SKM-1 (cell line): ENCODE measurements around the gene PRDM16.

Source experiments
- DNase-seq: peaks from one replicate; lab custom pipeline; 2025; ENCODE audit not compliant: unreplicated experiment; lab: John Stamatoyannopoulos, UW

Gene PRDM16

GRCh38 chr1:3290915-3291314 is 221.9 kb downstream of the PRDM16 start:
- no peak for DNase-seq

DNA sequence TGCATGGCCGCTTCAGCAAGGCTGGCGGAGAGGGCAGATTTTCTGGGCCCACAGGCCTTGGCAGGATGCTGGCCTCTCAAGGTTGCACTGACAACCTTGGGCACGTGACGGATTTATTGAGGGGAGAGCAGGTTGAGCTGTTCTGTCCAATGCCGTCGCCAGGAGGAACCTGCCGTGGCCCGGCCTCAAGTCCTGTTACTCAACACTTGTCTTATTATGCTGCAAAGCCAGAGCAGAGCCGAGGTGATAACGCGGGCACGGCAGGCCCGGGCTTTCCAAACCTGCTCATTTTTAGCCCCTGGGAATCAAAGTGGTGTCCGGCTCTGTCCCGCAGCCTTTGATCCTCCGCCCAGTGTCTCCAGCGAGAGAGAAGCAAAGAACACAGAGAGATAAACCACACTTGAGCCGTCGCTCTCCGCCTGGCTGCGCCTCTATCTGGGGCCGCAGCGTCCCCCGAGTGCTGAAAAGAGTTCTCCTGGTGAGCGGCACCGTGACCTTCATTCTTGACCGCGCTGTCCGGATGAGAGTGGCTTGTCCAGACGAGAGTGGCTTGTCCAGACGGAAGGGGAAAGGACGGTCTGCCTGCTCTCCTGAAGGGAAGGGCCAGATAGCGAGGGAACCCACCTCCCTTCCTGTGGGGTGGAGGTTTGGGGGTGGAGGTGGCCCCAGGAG is 223.2 kb downstream of the PRDM16 start:
- DNase-seq: no peak

- DNase-seq: no peak
Measured at GRCh38 chr1:3292868-3293562, 224.0 kb downstream of the PRDM16 start.

GRCh38 chr1:3293563-3294080 is 224.6 kb downstream of the PRDM16 start:
- no peak for DNase-seq

DNA sequence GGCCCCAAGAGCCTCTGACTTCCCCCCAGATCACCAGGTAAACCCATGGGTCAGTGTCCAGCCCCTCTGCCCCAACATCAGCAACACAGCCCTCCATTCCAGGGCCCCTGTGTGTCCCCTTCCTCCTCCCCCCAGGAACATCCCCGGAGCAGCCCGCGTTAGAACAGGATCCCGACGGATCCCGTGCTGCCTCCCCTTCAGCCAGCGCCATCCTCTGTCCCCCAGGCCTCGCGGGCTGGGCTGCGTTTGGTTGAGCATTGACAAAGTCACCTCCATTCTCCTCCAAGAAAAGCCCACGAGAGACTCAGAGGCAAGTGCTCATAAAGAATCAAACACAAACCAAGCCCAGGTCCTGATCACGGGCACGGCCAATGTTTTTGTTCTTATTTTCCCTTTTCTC is 225.4 kb downstream of the PRDM16 start:
- no peak for DNase-seq

GRCh38 chr1:3295846-3296245 is 226.8 kb downstream of the PRDM16 start:
- no peak for DNase-seq

GRCh38 chr1:3296326-3296725 is 227.3 kb downstream of the PRDM16 start:
- DNase-seq: no peak

DNA sequence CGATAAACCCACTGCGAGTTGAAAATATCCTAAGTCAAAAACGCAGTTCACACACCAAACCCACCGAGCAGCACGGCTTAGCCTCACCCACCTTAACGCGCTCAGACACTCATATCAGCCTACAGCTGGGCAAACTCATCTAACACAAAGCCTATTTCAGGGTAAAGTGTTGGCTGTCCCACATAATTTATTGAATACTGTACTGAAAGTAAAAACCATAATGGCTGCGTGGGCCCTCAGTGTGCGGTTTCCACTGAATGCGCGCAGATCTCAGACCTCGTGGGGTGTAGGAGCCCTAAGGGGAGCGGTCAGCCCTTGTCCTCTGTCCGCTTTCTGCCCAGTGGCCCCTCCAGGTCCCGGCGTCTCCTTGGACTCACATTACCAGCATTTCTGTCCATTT is 227.8 kb downstream of the PRDM16 start:
- DNase-seq: no peak

DNA sequence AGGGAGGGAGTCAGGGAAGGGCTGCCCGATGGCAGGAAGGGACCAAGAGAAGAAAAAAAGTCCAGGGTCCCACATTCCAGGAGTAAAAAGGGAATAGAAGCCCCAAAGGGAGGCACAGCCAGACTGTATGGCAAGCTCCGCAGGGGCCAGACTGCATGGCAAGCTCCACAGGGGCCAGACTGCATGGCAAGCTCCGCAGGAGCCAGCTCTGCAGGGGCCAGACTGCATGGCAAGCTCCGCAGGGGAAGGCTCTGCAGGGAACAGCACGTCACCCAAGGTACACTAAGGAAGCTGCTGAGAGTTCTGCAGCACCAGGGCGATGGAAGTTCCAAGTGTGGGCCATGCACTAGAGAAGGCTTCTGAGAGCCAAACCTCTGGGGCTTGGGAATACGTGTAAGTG is 228.8 kb downstream of the PRDM16 start:
- DNase-seq: no peak

GRCh38 chr1:3298197-3298596 is 229.2 kb downstream of the PRDM16 start:
- no peak for DNase-seq

DNA sequence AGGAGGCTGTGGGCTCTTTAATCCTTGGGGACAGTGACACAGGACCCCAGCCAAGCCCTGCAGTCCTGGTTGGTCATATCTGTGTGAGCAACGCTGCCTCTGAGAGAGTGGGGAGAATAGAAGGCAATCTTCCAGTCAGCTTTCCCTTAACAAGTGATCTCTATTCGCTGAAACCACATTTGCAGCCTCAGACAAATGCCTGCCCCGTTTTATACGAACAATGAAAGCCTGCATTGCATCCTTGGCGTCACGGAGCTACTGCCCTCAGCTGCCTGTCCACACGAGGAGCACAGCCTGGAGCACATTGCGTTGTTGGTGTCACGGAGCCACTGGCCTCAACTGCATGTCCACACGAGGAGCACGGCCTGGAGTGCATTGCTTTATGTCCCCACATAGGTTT is 235.2 kb downstream of the PRDM16 start:
- no peak for DNase-seq

- no peak for DNase-seq
Measured at GRCh38 chr1:3304692-3305091, 235.7 kb downstream of the PRDM16 start.

- DNase-seq: no peak
Measured at GRCh38 chr1:3305156-3305555, 236.2 kb downstream of the PRDM16 start.

GRCh38 chr1:3306583-3307291 is 237.7 kb downstream of the PRDM16 start:
- DNase-seq: no peak

GRCh38 chr1:3307359-3307758 is 238.4 kb downstream of the PRDM16 start:
- DNase-seq: no peak

- DNase-seq: no peak
Measured at GRCh38 chr1:3308053-3308452, 239.1 kb downstream of the PRDM16 start.

DNA sequence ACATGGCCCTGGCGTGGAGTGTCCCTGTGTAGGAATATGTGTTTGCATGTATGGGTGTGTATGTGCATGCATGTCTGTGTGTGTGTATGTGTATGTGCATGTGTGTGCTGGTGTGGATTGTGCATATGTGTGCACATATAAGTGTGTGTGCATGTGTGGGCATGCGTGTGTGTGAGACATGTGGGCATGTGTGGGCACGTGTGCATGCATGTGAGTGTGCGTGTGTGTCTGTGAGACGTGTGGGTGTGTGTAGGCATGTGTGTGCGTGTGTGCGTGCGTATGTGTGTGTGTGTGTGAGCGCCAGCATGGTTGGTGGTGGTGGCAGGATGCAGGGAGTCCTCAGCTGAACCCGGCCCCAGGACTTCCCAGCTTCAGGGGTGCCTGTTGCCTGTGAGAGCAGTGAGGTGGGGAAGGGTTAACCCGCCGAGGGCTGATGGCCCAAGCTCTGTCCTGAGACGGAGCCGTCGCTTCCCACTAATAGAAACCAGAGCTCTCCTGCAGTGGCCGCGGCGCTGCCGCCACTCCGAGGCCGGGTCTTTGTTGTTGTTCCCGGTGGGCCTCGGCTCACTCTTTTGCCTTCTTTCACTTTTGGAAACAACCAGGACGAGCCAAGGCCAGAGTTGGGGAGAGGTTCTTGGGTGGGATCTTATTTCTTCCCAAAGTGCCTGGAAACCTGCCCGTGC is 241.9 kb downstream of the PRDM16 start:
- no peak for DNase-seq

- no peak for DNase-seq
Measured at GRCh38 chr1:3311711-3312110, 242.7 kb downstream of the PRDM16 start.

- no peak for DNase-seq
Measured at GRCh38 chr1:3312310-3312897, 243.4 kb downstream of the PRDM16 start.

GRCh38 chr1:3312898-3313575 is 244.0 kb downstream of the PRDM16 start:
- DNase-seq: no peak

DNA sequence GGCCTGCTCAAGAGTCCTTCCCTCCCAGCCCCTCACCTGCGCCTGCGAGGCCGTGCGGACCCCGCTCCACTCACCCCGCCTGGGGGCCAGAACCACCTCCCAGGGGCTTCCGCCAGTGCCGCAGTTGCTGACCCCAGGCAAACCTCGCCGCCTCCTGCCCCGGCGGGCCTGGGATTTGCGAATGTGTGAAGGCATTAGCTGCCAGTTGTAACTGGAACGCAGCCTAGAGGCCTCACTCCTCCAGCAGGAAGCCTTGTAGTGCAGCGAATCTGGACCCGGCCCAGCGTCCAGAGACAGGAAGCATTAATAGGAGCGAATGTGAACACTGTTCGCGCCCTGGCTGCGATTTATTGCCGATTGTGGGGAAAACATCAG is 244.6 kb downstream of the PRDM16 start:
- no peak for DNase-seq
